Cardiac fibroblast (primary cell): ENCODE data around the gene KRT72.

Experiments used
- DNase-seq, 2 donors: peaks; one replicate each; pipeline versions ENCODE4 v3.0.0 to v3.0.0-alpha.2; 2010; ENCODE audit warnings: low read depth in 2 of 2
- H3K4me3 ChIP-seq, 2 donors: replicated peaks in 1 of 2; 1 replicate in 1 of 2; 2 replicates in 1 of 2; pipeline ENCODE4 v1.5.1; 2011; ENCODE audit warnings: low read depth in 2 of 2, low read length in 2 of 2, mild to moderate bottlenecking in 2 of 2, moderate library complexity in 1 of 2
- CTCF ChIP-seq: IDR thresholded peaks from one replicate; pipeline ENCODE4 v1.5.1; 2011; ENCODE audit warnings: low read depth, mild to moderate bottlenecking, low read length, inconsistent platforms

The KRT72 gene

GRCh38 chr12:52636592-52637258 lies 35.5 kb upstream of the KRT72 start:
- no peak for TF ChIP-seq CTCF
- no peak overlapping the region for H3K4me3 ChIP-seq
- no peak for DNase-seq

DNA sequence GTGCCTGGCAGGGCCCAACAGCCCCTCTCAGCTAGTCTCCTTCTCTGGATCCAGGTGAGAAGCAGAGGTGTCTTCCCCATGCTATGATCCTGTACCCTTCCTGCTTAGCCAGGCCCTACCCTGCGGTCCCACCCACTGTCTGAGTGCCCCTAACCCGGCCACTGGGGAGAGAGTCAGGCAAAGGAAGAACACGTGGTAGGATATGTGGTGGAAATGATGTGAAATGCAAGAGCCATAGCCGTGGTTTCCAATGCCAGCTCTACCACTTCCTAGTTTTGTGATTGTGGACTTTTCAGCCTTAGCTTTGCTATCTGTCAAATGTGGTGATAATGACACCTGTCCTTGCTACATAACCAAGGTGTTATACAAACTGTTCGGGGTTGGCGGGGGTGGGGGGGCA lies 34.9 kb upstream of the KRT72 start:
- DNase-seq = no peak
- TF ChIP-seq CTCF = no peak
- H3K4me3 ChIP-seq = no peak overlapping the region

DNA sequence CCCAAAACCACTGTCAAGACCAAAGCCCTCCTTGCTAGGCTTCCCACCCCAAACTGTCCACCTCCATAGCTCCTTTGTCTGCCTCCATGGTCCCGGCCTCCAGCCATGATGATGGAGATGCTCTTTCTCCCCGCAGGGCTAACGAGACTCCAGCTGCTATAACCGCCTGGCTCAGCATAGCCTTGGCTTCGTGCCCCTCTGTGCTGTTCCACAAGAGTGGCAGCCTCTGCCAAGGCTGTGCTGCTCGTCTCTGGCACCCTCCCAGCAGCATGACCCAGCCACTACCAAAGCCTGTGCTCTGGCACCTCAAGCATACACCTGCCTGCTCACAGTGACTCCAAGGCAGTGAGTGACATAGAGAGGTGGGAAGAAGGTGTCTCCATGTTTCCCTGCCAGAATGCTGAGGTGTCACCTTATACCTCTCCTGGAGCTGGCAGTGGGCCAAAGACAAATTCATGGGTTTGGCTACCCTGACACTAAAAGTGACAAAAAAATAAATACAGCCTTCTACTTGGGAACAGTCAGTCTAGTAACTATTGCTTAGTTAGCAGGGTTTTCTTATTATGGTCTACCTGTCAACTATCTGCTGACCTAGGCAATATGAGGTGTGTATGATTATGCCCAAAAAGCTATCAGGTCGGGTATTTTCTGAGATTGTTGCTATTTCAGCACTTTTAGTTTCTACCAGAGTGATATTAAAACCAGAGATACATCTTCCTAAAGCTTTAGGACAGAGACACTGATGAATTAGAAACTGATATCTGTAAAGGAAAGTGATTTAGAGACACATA lies 33.2 kb upstream of the KRT72 start:
- TF ChIP-seq CTCF = no peak
- H3K4me3 ChIP-seq = no peak overlapping the region
- DNase-seq = no peak

- no peak for TF ChIP-seq CTCF
- no peak overlapping the region for H3K4me3 ChIP-seq
- DNase-seq = no peak
Measured at GRCh38 chr12:52633383-52633782, 32.1 kb upstream of the KRT72 start.

- no peak for DNase-seq
- H3K4me3 ChIP-seq = no peak overlapping the region
- no peak for TF ChIP-seq CTCF
Measured at GRCh38 chr12:52632656-52633055, 31.4 kb upstream of the KRT72 start.

GRCh38 chr12:52631676-52632459 lies 30.6 kb upstream of the KRT72 start:
- H3K4me3 ChIP-seq = no peak overlapping the region
- TF ChIP-seq CTCF = no peak
- DNase-seq = no peak
